Osteoblast (primary cell): ENCODE results near the gene SCFD1. TPM values are rescaled to one million over a fixed set of nuclear protein-coding genes. Genes with fewer than 3 reads are reported as not detected.
"Not testable (repeated sequence)": the region's sequence is repeated elsewhere in the genome, so short reads cannot be mapped to it uniquely, and the experiment has no call there.

Source experiments
- DNase-seq: peaks from one replicate; pipeline ENCODE4 v3.0.0; 2011; ENCODE audit warnings: low spot score, mixed read lengths; ENCODE audit not compliant: insufficient read length; ENCODE audit errors: missing footprints
- H2AFZ ChIP-seq: 2 replicates; pipeline ENCODE4 v1.6.0; 2011; ENCODE audit warnings: mild to moderate bottlenecking, low read length
- H3K27ac ChIP-seq: 2 replicates; pipeline ENCODE4 v1.5.1; 2011; ENCODE audit warnings: mild to moderate bottlenecking, low read depth, low read length, moderate library complexity
- H3K27me3 ChIP-seq: 2 replicates; pipeline ENCODE4 v1.6.0; 2012; ENCODE audit warnings: mild to moderate bottlenecking, control low read depth, inconsistent platforms, low read length, moderate library complexity; ENCODE audit not compliant: insufficient read depth
- H3K36me3 ChIP-seq: 2 replicates; pipeline ENCODE4 v1.5.1; 2011; ENCODE audit warnings: mild to moderate bottlenecking, low read length, control low read depth, moderate library complexity; ENCODE audit not compliant: insufficient read depth
- H3K4me1 ChIP-seq: 2 replicates; pipeline ENCODE4 v1.5.1; 2011; ENCODE audit warnings: mild to moderate bottlenecking, low read length, control low read depth, moderate library complexity; ENCODE audit not compliant: insufficient read depth
- H3K4me2 ChIP-seq: 2 replicates; pipeline ENCODE4 v1.6.0; 2011; ENCODE audit warnings: mild to moderate bottlenecking, low read length; ENCODE audit not compliant: insufficient read depth
- H3K4me3 ChIP-seq: fragments of 200-600 bp; sonication (generic); 3 replicates; pipeline ENCODE4 v1.5.1; 2012; ENCODE audit warnings: mild to moderate bottlenecking, low read length, inconsistent platforms; ENCODE audit not compliant: insufficient read depth
- H3K79me2 ChIP-seq: 2 replicates; pipeline ENCODE4 v1.6.0; 2012; ENCODE audit warnings: mild to moderate bottlenecking, low read length, control low read depth, inconsistent platforms; ENCODE audit not compliant: insufficient read depth
- H3K9me3 ChIP-seq: 2 replicates; pipeline ENCODE4 v1.5.1; 2011; ENCODE audit warnings: low read depth, low read length, control low read depth
- H4K20me1 ChIP-seq: 2 replicates; pipeline ENCODE4 v1.6.0; 2012; ENCODE audit warnings: mild to moderate bottlenecking, low read length, control low read depth; ENCODE audit not compliant: insufficient read depth
- total RNA-seq: library from RNA; depleted of rRNA; stranded (reverse); fragments of >200 nt; gene quantifications from 2 replicates; pipeline ENCODE4 v1.2.3, GENCODE V29; 2012
- TF ChIP-seq, protein P1 (sequence below): IDR thresholded peaks from 2 replicates; pipeline ENCODE4 v1.5.1; 2011; ENCODE audit warnings: mild to moderate bottlenecking, low read depth, low read length, moderate library complexity; ENCODE audit errors: extremely low read depth

Gene SCFD1
- total RNA-seq, 1 donor: 136 TPM

DNA sequence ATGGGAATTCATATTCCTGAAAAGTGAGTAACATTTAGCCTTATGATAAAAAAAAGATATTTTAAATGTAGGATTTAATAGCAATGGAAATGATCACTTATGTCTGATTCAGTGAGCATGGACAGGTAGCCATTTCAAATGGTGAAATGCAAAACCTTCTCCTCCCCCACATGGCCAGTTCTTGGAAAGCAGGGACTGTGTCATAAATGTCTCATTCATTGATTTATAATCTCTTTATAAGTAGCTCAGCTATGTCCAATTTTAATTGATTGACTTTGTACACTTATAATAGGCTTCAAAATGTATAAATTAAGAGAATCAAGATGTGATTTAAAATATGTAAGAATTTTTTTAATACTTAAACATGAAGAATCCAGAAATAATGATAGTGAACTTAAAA is 24.6 kb upstream of the SCFD1 start:
- H4K20me1 ChIP-seq: no peaks in the 10 kb centered on the region
- TF ChIP-seq, protein P1, sequence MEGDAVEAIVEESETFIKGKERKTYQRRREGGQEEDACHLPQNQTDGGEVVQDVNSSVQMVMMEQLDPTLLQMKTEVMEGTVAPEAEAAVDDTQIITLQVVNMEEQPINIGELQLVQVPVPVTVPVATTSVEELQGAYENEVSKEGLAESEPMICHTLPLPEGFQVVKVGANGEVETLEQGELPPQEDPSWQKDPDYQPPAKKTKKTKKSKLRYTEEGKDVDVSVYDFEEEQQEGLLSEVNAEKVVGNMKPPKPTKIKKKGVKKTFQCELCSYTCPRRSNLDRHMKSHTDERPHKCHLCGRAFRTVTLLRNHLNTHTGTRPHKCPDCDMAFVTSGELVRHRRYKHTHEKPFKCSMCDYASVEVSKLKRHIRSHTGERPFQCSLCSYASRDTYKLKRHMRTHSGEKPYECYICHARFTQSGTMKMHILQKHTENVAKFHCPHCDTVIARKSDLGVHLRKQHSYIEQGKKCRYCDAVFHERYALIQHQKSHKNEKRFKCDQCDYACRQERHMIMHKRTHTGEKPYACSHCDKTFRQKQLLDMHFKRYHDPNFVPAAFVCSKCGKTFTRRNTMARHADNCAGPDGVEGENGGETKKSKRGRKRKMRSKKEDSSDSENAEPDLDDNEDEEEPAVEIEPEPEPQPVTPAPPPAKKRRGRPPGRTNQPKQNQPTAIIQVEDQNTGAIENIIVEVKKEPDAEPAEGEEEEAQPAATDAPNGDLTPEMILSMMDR: no peak
- H3K4me2 ChIP-seq: no peak overlapping the region
- no peak overlapping the region for H3K27ac ChIP-seq
- peaks cover 41% of the 10 kb centered on the region for H3K36me3 ChIP-seq
- DNase-seq: no peak
- H3K4me3 ChIP-seq: no peak overlapping the region
- peaks cover 7% of the 10 kb centered on the region for H3K79me2 ChIP-seq
- no peaks in the 10 kb centered on the region for H3K27me3 ChIP-seq
- no peaks in the 10 kb centered on the region for H3K4me1 ChIP-seq
- no peak overlapping the region for H2AFZ ChIP-seq
- no peaks in the 10 kb centered on the region for H3K9me3 ChIP-seq

DNA sequence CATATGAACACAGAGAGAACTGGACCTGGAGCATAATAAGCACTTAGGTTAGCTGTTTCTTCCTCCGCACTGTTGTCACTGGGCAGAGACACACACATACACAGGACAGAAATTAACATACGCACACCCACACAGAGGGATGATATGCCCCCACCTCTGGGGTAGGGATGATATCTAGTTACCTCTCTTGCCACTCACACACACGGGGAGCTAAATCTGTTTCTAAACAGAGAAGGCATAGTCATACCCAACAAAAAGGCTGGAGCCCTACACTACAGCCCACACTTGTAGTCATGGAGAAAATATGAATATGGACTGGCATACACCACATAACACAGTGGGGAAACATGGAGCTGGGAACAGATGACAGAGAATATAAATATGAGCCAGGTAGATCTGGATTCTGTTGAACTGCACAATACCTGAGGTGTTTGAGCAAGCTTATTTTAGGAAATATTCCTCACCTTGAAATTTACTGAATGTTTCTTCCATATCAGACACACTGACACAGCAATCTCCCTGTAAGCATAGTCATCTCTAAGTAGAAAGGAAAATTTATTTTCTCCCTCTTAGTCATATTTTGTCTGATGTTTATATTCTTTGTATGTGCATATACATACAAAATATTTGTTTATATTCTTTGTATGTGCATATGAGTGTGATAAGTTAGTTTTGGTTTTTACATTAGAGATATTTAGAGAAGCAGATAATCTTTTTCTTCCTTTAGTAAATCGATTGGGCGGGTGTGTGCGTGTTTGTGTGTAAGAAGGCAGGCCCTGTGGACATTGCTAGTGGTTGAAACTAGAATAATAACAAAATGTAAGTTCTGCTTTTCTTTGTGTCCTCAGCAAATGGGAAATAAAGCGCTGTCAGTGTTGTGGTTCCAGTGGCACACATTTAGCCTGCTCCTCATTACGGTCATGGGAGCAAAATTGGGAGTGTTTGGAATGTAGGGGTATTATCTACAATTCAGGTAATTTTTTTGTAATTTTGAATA is 20.9 kb upstream of the SCFD1 start:
- Histone ChIP-seq H3K4me2 (no peak overlapping the region), H4K20me1 (no peaks in the 10 kb centered on the region), H3K27me3 (no peaks in the 10 kb centered on the region), H2AFZ (no peak overlapping the region), H3K9me3 (no peaks in the 10 kb centered on the region), H3K36me3 (peaks cover 58% of the 10 kb centered on the region), H3K4me3 (no peak overlapping the region), H3K27ac (no peak overlapping the region), H3K79me2 (peaks cover 4% of the 10 kb centered on the region), H3K4me1 (no peaks in the 10 kb centered on the region)
- no peak for DNase-seq
- TF ChIP-seq, protein P1: no peak

DNA sequence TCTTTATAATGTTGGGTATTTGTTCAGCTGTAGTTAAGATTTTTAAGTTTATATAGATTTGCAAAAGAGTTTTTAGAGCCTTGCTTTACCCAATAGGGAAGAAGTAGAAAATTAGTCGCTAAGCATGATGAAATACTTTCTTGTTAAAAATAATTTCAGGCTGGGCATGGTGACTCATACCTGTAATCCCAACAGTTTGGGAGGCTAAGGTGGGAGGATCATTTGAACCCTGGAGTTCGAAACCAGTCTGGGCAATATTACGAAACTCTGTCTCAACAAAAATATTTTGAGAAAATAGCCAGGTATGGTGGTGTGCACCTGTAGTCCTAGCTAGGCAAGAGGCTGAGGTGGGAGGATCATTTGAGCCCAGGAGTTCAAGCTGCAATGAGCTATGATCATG is 18.7 kb upstream of the SCFD1 start:
- no peak for DNase-seq
- Histone ChIP-seq H3K9me3 (no peaks in the 10 kb centered on the region), H2AFZ (no peak overlapping the region), H4K20me1 (no peaks in the 10 kb centered on the region), H3K36me3 (peaks cover 54% of the 10 kb centered on the region), H3K27ac (no peak overlapping the region), H3K4me2 (no peak overlapping the region), H3K27me3 (no peaks in the 10 kb centered on the region), H3K4me3 (no peak overlapping the region), H3K4me1 (peaks cover under 1% of the 10 kb centered on the region), H3K79me2 (no peaks in the 10 kb centered on the region)
- TF ChIP-seq, protein P1: no peak

DNA sequence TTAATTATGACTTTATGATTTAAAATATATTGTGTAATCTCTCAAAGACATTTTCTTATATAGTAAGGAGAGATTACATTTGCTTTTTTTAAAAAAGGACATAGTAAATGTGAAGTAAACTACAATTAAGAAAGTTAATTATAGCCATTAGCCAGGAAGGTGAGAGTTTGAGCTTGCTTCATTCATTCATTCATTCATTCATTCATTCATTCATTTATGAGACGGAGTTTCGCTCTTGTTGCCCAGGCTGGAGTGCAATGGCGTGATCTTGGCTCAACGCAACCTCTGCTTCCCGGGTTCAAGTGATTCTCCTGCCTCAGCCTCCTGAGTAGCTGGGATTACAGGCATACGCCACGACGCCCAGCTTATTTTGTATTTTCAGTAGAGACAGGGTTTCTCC is 17.4 kb upstream of the SCFD1 start:
- H2AFZ ChIP-seq, H3K27me3 ChIP-seq, H3K9me3 ChIP-seq, DNase-seq, H3K27ac ChIP-seq, H3K79me2 ChIP-seq, H4K20me1 ChIP-seq, H3K4me1 ChIP-seq, H3K4me3 ChIP-seq, H3K4me2 ChIP-seq: not testable (repeated sequence)
- peaks cover 47% of the 10 kb centered on the region for H3K36me3 ChIP-seq
